HCT116 (cell line): ENCODE measurements around the gene ZFHX3. TPM values are rescaled to one million over a fixed set of nuclear protein-coding genes. Genes with fewer than 3 reads are reported as not detected.

ENCODE experiments used
- ATAC-seq: fragments of 200-7000 bp; cut with Tn5 transposase; 2 replicates; pipeline ENCODE4 v1.9.1; 2020; ENCODE audit warnings: mild to moderate bottlenecking, moderate library complexity
- BruUV-seq: library from RNA; stranded (reverse); fragments of 400-500 nt; replicated peaks from 2 replicates; lab custom pipeline; 2021; lab: Mats Ljungman, UMichigan
- CTCF ChIA-PET: fragments of 300-600 bp; sonication (Branson Sonifier 250); formaldehyde crosslinking; loops from one replicate; lab custom pipeline; 2021; ENCODE audit warnings: antibody characterized with exemption; lab: Charles Lee
- POLR2A ChIA-PET: fragments of 300-600, 350-600 bp; sonication (Branson Sonifier 250); formaldehyde crosslinking; loops from one replicate; lab custom pipeline; 2021; ENCODE audit warnings: antibody characterized with exemption; lab: Charles Lee
- RAD21 ChIA-PET, 2 experiments: fragments of 300-600 bp; sonication (Branson Sonifier 250); formaldehyde crosslinking; loops; one replicate each; lab custom pipeline; 2023; ENCODE audit warnings: low total read pairs in 2 of 2; ENCODE audit not compliant: uncharacterized antibody in 2 of 2, unreplicated experiment in 2 of 2, low non-redundant PET in 1 of 2; lab: Charles Lee
- DNase-seq: peaks from one replicate; pipeline ENCODE4 v3.0.0-alpha.2; 2010; ENCODE audit warnings: low read depth, low spot score
- H2AFZ ChIP-seq: fragments of 200-600 bp; shearing (Covaris generic), sonication (generic); 2 replicates; pipeline ENCODE4 v1.6.1; 2017; ENCODE audit warnings: low read depth, mixed run types, mixed read lengths, antibody characterized with exemption, low read length; ENCODE audit not compliant: poor library complexity, severe bottlenecking
- H3K27ac ChIP-seq: 2 replicates; pipeline ENCODE4 v1.5.1; 2012; ENCODE audit warnings: low read depth, low read length
- H3K27me3 ChIP-seq: fragments of 200-600 bp; sonication (generic); 2 replicates; pipeline ENCODE4 v1.6.1; 2016; ENCODE audit warnings: mixed run types, low read length, mixed read lengths; ENCODE audit not compliant: insufficient read depth
- H3K36me3 ChIP-seq, 2 experiments: fragments of 200-500 bp in 1 of 2; fragments of 200-600 bp in 1 of 2; sonication (Bioruptor generic) in 1 of 2; sonication (generic) in 1 of 2; 2 replicates each; pipeline versions ENCODE4 v1.5.1 to v1.6.1; 2014 to 2016; ENCODE audit warnings: low read length in 2 of 2, inconsistent platforms in 1 of 2, mixed read lengths in 1 of 2, mixed run types in 1 of 2; ENCODE audit not compliant: insufficient read depth in 2 of 2, control insufficient read depth in 1 of 2
- H3K4me1 ChIP-seq, 2 experiments: fragments of 200-600 bp in 1 of 2; sonication (generic) in 1 of 2; 2 replicates each; pipeline versions ENCODE4 v1.5.1 to v1.6.1; 2012 to 2017; ENCODE audit warnings: low read length in 2 of 2, inconsistent platforms in 1 of 2, mild to moderate bottlenecking in 1 of 2, mixed read lengths in 1 of 2, mixed run types in 1 of 2, moderate library complexity in 1 of 2; ENCODE audit not compliant: insufficient read depth in 2 of 2, control insufficient read depth in 1 of 2
- H3K4me2 ChIP-seq: fragments of 200-600 bp; sonication (generic); 2 replicates; pipeline ENCODE4 v1.6.1; 2017; ENCODE audit warnings: mixed run types, low read length, mixed read lengths
- H3K4me3 ChIP-seq, 2 experiments: fragments of 200-600 bp in 1 of 2; sonication (generic) in 1 of 2; replicated peaks in 1 of 2; 2 replicates each; pipeline ENCODE4 v1.5.1; 2011 to 2016; ENCODE audit warnings: low read length in 2 of 2, control low read depth in 1 of 2, low read depth in 1 of 2, mild to moderate bottlenecking in 1 of 2, mixed read lengths in 1 of 2, mixed run types in 1 of 2
- H3K79me2 ChIP-seq: fragments of 200-600 bp; sonication (generic); 2 replicates; pipeline ENCODE4 v1.6.1; 2017; ENCODE audit warnings: mild to moderate bottlenecking, mixed run types, low read length, moderate library complexity, mixed read lengths; ENCODE audit not compliant: insufficient read depth
- H3K9ac ChIP-seq: fragments of 200-600 bp; sonication (generic); 2 replicates; pipeline ENCODE4 v1.6.1; 2016; ENCODE audit warnings: low read length, mixed read lengths
- H3K9me2 ChIP-seq: fragments of 200-600 bp; sonication (generic), shearing (Covaris generic); 2 replicates; pipeline ENCODE4 v1.6.1; 2017; ENCODE audit warnings: mixed run types, mild to moderate bottlenecking, moderate library complexity; ENCODE audit not compliant: insufficient read depth
- H3K9me3 ChIP-seq, 2 experiments: fragments of 200-500 bp in 1 of 2; fragments of 200-600 bp in 1 of 2; sonication (Bioruptor generic) in 1 of 2; sonication (generic) in 1 of 2; 2 replicates each; pipeline ENCODE4 v1.6.1; 2014 to 2017; ENCODE audit warnings: low read length in 2 of 2, mixed read lengths in 2 of 2, inconsistent platforms in 1 of 2, low read depth in 1 of 2, mild to moderate bottlenecking in 1 of 2, mixed run types in 1 of 2, moderate library complexity in 1 of 2; ENCODE audit not compliant: control insufficient read depth in 1 of 2, insufficient read depth in 1 of 2
- H4K20me1 ChIP-seq: fragments of 200-600 bp; sonication (generic), shearing (Covaris generic); 2 replicates; pipeline ENCODE4 v1.6.1; 2017; ENCODE audit warnings: mixed run types, mild to moderate bottlenecking, moderate library complexity; ENCODE audit not compliant: insufficient read depth
- CBX3 ChIP-seq: IDR thresholded peaks from 2 replicates; pipeline ENCODE4 v1.6.1; 2012; ENCODE audit warnings: low read depth
- CEBPB ChIP-seq: IDR thresholded peaks from 2 replicates; pipeline ENCODE4 v1.6.1; 2012; ENCODE audit warnings: low read depth
- EGR1 ChIP-seq: IDR thresholded peaks from 2 replicates; pipeline ENCODE4 v1.6.1; 2012; ENCODE audit warnings: low read depth
- ELF1 ChIP-seq: IDR thresholded peaks from 2 replicates; pipeline ENCODE4 v1.6.1; 2012; ENCODE audit warnings: low read depth, borderline replicate concordance
- EZH2 ChIP-seq: fragments of 200-600 bp; sonication (generic); IDR thresholded peaks from 2 replicates; pipeline ENCODE4 v1.6.1; 2017; ENCODE audit warnings: antibody characterized with exemption, mixed run types
- EZH2phosphoT487 ChIP-seq: fragments of 200-600 bp; IDR thresholded peaks from 2 replicates; pipeline ENCODE4 v1.6.1; 2018; ENCODE audit warnings: antibody characterized with exemption, borderline replicate concordance
- FOSL1 ChIP-seq: IDR thresholded peaks from 2 replicates; pipeline ENCODE4 v1.6.1; 2012; ENCODE audit warnings: low read depth
- POLR2A ChIP-seq: IDR thresholded peaks from 2 replicates; pipeline ENCODE4 v1.7.0; 2011; ENCODE audit warnings: borderline replicate concordance; ENCODE audit not compliant: insufficient read depth, insufficient read length; ENCODE audit errors: extremely low read depth
- POLR2AphosphoS5 ChIP-seq: IDR thresholded peaks from 2 replicates; pipeline ENCODE4 v1.6.1; 2011; ENCODE audit warnings: mild to moderate bottlenecking, low read depth, low read length, moderate library complexity
- RAD21 ChIP-seq: IDR thresholded peaks from 2 replicates; pipeline ENCODE4 v1.6.1; 2012; ENCODE audit warnings: low read depth, mild to moderate bottlenecking
- SIN3A ChIP-seq: IDR thresholded peaks from 2 replicates; pipeline ENCODE4 v1.6.1; 2012; ENCODE audit warnings: low read depth
- SP1 ChIP-seq: IDR thresholded peaks from 2 replicates; pipeline ENCODE4 v1.6.1; 2012; ENCODE audit warnings: low read depth
- SRF ChIP-seq: IDR thresholded peaks from 2 replicates; pipeline ENCODE4 v1.6.1; 2012; ENCODE audit warnings: low read depth
- TCF7L2 ChIP-seq: IDR thresholded peaks from 2 replicates; pipeline ENCODE4 v1.7.0; 2011; ENCODE audit warnings: borderline replicate concordance, inconsistent platforms; ENCODE audit not compliant: insufficient read depth, insufficient read length; ENCODE audit errors: extremely low read depth
- YY1 ChIP-seq: IDR thresholded peaks from 2 replicates; pipeline ENCODE4 v1.6.1; 2011; ENCODE audit warnings: low read length, low read depth, moderate library complexity, mild to moderate bottlenecking; ENCODE audit not compliant: insufficient replicate concordance; ENCODE audit errors: extremely low read depth
- ZFX ChIP-seq: fragments of 450-650 bp; IDR thresholded peaks from 2 replicates; pipeline ENCODE4 v1.6.1; 2017
- intact Hi-C: fragments of 100-400 bp; cut with micrococcal nuclease; formaldehyde crosslinking; loops from 2 replicates; pipeline ENCODE4 v1.10.0; 2022
- total RNA-seq: library from RNA; stranded (reverse); gene quantifications from one replicate; pipeline ENCODE4 v1.2.1, GENCODE V29; 2021; ENCODE audit not compliant: unreplicated experiment
- TF ChIP-seq, protein P1 (sequence below), 3 experiments: fragments of 200-600 bp in 1 of 3; sonication (generic) in 1 of 3; IDR thresholded peaks in 2 of 3; conservative IDR thresholded peaks in 1 of 3; 2 replicates each; pipeline ENCODE4 v1.5.1; 2012 to 2017; ENCODE audit warnings: low read depth in 2 of 3, low read length in 2 of 3, antibody characterized with exemption in 1 of 3, borderline replicate concordance in 1 of 3, control low read depth in 1 of 3, mild to moderate bottlenecking in 1 of 3, mixed read lengths in 1 of 3, mixed run types in 1 of 3, moderate library complexity in 1 of 3; ENCODE audit not compliant: insufficient read depth in 1 of 3
- TF ChIP-seq, protein P2 (sequence below): IDR thresholded peaks from 2 replicates; pipeline ENCODE4 v1.6.1; 2011; ENCODE audit warnings: mild to moderate bottlenecking, low read length, moderate library complexity; ENCODE audit not compliant: insufficient replicate concordance; ENCODE audit errors: extremely low read depth
- TF ChIP-seq, protein P3 (sequence below): IDR thresholded peaks from 2 replicates; pipeline ENCODE4 v1.6.1; 2012
- TF ChIP-seq, protein P4 (sequence below): IDR thresholded peaks from 2 replicates; pipeline ENCODE4 v1.6.1; 2012; ENCODE audit warnings: low read depth

The ZFHX3 gene
- total RNA-seq, 1 experiment from 2014 or later: 6.3 TPM

DNA sequence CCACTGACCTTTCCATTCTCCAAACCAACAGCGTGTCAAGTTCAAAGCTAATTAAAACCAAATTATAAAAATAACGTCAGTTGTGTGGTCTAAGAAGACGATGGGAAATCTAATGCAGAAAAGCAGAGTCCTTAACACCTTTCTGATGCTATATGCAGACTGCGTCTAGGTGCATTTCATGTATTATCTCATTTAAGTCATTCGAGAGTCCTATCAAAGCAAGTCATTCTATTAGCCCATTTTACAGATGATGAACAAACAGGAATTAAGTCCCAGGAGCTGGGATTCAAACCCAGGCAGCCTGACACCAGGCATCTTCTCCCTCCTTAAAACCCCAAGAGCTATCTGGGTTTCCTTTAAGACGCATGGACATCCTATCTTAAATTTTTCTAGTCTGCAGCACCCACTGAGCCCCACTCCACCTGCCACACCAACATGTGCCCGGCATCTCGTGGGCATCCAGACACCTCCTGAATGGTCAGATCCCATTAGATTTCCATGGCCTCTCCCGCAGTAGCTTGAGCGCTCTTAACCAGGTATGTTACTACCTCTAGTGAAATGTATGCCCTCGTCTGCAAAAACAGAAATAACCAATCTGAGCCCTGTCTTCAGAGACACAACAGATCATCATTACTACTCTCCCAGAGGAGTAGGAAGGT, 115.1 kb downstream of the ZFHX3 start:
- intact Hi-C loops: no loop called here
- no TSS peak for BruUV-seq
- Histone ChIP-seq H3K36me3 (no peaks in the 10 kb centered on the region), H3K27ac (no peak overlapping the region), H4K20me1 (no peaks in the 10 kb centered on the region), H3K27me3 (no peaks in the 10 kb centered on the region), H3K9ac (no peak overlapping the region), H3K4me1 (peaks cover 5 to 11% of the 10 kb centered on the region in 2 experiments; a peak in 2 of 4 replicates), H3K4me3 (no peak overlapping the region), H3K9me2 (no peaks in the 10 kb centered on the region), H3K9me3 (no peaks in the 10 kb centered on the region), H3K79me2 (no peaks in the 10 kb centered on the region), H2AFZ (no peak overlapping the region), H3K4me2 (no peak overlapping the region)
- ChIA-PET RAD21 (no interaction called here), CTCF (no interaction called here), POLR2A (no interaction called here)
- TF ChIP-seq SP1 (no peak), SIN3A (no peak), RAD21 (no peak), SRF (no peak), YY1 (no peak), FOSL1 (no peak), POLR2AphosphoS5 (no peak), EGR1 (no peak), EZH2 (no peak), EZH2phosphoT487 (no peak), ZFX (no peak), CEBPB (no peak), POLR2A (no peak), CBX3 (no peak), TCF7L2 (no peak), ELF1 (no peak)
- TF ChIP-seq, protein P1, sequence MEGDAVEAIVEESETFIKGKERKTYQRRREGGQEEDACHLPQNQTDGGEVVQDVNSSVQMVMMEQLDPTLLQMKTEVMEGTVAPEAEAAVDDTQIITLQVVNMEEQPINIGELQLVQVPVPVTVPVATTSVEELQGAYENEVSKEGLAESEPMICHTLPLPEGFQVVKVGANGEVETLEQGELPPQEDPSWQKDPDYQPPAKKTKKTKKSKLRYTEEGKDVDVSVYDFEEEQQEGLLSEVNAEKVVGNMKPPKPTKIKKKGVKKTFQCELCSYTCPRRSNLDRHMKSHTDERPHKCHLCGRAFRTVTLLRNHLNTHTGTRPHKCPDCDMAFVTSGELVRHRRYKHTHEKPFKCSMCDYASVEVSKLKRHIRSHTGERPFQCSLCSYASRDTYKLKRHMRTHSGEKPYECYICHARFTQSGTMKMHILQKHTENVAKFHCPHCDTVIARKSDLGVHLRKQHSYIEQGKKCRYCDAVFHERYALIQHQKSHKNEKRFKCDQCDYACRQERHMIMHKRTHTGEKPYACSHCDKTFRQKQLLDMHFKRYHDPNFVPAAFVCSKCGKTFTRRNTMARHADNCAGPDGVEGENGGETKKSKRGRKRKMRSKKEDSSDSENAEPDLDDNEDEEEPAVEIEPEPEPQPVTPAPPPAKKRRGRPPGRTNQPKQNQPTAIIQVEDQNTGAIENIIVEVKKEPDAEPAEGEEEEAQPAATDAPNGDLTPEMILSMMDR (IDR thresholded peaks at IDR 0.05 in 2 of 3, conservative IDR thresholded peaks at IDR 0.05 in 1 of 3; ENCODE audit: borderline replicate concordance in 1 of 3, insufficient read depth in 1 of 3, low read depth in 2 of 3, low read length in 2 of 3): no peak
- TF ChIP-seq, protein P2, sequence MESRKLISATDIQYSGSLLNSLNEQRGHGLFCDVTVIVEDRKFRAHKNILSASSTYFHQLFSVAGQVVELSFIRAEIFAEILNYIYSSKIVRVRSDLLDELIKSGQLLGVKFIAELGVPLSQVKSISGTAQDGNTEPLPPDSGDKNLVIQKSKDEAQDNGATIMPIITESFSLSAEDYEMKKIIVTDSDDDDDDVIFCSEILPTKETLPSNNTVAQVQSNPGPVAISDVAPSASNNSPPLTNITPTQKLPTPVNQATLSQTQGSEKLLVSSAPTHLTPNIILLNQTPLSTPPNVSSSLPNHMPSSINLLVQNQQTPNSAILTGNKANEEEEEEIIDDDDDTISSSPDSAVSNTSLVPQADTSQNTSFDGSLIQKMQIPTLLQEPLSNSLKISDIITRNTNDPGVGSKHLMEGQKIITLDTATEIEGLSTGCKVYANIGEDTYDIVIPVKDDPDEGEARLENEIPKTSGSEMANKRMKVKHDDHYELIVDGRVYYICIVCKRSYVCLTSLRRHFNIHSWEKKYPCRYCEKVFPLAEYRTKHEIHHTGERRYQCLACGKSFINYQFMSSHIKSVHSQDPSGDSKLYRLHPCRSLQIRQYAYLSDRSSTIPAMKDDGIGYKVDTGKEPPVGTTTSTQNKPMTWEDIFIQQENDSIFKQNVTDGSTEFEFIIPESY: no peak
- TF ChIP-seq, protein P3, sequence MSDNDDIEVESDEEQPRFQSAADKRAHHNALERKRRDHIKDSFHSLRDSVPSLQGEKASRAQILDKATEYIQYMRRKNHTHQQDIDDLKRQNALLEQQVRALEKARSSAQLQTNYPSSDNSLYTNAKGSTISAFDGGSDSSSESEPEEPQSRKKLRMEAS: no peak
- TF ChIP-seq, protein P4, sequence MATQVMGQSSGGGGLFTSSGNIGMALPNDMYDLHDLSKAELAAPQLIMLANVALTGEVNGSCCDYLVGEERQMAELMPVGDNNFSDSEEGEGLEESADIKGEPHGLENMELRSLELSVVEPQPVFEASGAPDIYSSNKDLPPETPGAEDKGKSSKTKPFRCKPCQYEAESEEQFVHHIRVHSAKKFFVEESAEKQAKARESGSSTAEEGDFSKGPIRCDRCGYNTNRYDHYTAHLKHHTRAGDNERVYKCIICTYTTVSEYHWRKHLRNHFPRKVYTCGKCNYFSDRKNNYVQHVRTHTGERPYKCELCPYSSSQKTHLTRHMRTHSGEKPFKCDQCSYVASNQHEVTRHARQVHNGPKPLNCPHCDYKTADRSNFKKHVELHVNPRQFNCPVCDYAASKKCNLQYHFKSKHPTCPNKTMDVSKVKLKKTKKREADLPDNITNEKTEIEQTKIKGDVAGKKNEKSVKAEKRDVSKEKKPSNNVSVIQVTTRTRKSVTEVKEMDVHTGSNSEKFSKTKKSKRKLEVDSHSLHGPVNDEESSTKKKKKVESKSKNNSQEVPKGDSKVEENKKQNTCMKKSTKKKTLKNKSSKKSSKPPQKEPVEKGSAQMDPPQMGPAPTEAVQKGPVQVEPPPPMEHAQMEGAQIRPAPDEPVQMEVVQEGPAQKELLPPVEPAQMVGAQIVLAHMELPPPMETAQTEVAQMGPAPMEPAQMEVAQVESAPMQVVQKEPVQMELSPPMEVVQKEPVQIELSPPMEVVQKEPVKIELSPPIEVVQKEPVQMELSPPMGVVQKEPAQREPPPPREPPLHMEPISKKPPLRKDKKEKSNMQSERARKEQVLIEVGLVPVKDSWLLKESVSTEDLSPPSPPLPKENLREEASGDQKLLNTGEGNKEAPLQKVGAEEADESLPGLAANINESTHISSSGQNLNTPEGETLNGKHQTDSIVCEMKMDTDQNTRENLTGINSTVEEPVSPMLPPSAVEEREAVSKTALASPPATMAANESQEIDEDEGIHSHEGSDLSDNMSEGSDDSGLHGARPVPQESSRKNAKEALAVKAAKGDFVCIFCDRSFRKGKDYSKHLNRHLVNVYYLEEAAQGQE: no peak
- DNase-seq: no peak
- ATAC-seq: no peak
